NCI-H1105 (cell line): ENCODE measurements around the gene GAS2L3.
"Not testable (repeated sequence)": the region's sequence is repeated elsewhere in the genome, so short reads cannot be mapped to it uniquely, and the experiment has no call there.

ENCODE experiments used
- DNase-seq: peaks from one replicate; lab custom pipeline; 2025; lab: John Stamatoyannopoulos, UW

Gene GAS2L3

DNA sequence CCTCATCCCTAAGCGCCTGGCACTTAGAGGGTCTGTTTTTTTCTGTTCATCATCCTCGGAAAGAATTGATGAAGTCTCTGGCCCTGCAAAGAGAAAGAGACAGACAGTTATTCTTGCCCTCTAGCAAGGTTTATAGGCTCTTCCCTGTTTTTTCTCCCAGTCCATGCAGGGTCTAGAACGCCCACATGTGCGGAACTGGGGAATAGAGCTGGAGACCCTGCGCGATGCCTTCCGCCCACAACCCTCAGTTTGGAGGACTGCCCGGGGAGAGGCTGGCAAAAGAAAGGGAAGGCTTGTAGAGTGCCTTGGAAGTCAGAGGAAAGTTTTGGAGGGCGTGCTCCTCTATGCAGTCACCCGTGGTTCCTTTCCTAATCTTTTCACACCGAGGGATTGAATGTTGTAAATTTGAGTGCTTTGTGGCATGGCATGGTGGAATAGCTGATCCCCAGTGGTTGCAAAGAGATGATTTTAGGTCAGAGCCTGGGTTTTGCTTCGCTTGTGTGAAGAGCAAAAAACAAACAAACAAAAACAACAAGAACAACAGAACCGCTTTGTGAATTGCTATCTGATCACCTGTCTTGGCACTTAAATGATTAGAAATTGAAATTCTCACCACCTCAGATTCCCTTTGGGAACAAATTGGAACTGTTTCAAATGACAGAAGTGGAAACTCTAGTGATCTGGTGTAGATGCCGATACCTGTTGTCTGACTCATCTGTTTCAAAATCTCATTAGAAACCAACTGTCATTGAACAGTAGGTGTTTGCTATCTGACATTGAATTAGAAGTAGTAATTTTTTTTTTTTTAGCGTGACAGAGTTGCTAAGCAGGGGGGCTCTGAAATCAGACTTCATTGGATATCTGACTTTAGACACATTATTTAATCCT is 947 bp downstream of the GAS2L3 start:
- no peak for DNase-seq

DNA sequence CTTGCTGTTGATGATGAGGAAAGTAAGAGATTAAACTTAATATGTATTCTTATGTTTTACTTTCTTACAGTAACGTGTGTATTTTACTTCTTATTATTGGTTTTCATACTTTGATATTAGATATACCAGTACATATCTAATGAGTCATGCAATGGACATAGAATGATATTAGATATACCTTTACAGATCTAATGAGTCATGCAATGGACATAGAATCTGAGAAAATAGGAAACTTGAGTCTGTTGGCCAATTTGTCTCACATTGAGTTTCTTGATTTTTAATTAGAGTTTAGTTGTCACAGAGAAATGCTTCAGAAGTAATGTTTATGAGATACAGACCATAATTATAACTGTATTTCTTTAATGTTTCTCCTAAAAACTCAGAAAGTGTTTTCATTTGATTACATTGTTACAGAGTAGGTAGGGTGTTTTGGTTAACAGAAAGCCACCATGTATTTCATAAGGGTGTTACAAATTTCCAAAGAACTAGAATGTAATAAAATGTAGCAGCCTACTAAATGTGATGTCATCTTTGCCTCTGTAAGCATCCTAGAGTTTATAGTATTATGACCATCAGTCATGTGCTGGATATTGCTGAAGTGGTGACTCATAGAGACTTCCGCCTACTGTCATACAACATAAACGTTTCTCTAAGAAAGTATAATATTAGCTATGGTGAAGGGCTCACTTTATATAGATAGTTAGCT is 3.0 kb downstream of the GAS2L3 start:
- no peak for DNase-seq

GRCh38 chr12:100578923-100579322 is 5.4 kb downstream of the GAS2L3 start:
- DNase-seq, result no peak

GRCh38 chr12:100579844-100580243 is 6.4 kb downstream of the GAS2L3 start:
- DNase-seq, result no peak

GRCh38 chr12:100584256-100584655 is 10.8 kb downstream of the GAS2L3 start:
- no peak for DNase-seq

DNA sequence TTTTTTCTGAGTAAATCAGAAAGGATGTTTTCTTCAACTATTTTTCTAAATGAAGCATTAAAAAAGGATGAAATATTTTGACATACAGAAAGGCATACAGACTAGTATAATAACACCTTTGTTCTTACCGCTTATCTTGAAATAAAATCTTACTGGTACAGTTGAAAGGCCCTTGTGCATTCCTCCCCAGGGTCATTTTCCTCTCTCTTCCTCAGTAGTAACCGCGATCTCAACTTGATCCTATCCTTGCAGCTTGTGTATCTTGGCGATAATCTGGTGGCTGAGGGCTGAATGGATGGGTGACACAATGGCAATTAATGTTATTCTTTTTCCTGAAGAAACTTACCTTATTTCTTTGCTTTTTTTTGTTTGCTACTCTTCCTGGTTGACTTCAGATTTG is 18.5 kb downstream of the GAS2L3 start:
- no peak for DNase-seq

GRCh38 chr12:100593490-100593889 is 20.0 kb downstream of the GAS2L3 start:
- no peak for DNase-seq

DNA sequence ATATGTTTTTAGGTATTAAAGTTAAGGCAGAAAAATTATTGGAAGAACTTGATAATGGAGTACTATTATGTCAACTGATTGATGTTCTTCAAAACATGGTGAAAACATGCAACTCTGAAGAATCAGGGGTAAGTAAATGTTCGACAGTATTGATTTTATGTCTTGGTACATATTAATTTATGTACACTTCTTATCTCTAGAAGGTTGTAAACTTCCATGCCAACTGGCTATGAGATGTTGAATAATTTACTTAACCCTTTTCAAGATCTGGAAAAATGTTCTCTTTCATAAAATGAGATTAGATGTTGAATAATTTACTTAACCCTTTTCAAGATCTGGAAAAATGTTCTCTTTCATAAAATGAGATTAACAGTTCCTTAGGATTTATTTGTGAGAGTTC is 28.1 kb downstream of the GAS2L3 start:
- DNase-seq, result no peak

DNA sequence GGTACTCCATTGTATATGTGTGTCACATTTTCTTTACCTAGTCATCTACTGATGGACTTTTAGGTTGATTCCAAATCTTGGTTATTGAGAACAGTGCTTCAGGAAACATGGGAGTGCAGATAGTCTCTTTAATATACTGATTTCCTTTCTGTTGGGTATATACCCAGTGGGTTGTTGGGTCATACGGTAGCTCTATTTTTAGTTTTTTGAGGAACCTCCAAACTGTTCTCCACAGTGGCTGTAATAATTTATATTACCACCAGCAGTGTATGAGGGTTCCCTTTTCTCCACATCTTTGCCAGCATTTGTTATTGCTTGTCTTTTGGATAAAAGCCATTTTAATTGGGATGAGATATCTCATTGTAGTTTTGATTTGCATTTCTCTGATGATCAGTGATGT is 29.5 kb downstream of the GAS2L3 start:
- not testable (repeated sequence) for DNase-seq

- no peak for DNase-seq
Measured at GRCh38 chr12:100608776-100609175, 35.3 kb downstream of the GAS2L3 start.

- DNase-seq, result no peak
Measured at GRCh38 chr12:100610666-100611430, 37.4 kb downstream of the GAS2L3 start.

DNA sequence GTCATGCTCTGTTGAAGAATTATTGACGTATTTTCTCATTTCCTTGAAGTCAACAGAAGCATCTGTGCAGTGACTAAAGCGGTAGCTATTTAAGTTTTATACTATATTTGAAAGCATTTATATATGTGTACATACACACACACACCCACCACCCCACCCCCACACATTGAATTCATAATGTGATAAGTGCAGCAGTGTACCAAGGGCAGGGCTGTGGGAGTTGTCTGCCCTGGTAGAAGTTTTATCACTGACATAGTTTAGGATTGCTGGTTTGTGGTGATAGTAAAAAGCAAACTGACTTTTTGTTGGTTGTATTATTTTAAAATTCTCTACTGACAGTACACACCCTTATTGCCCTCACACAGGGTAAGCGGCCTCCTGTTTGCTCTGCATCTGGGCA is 39.1 kb downstream of the GAS2L3 start:
- no peak for DNase-seq

GRCh38 chr12:100624571-100624970 is 51.1 kb downstream of the GAS2L3 start:
- no peak for DNase-seq

DNA sequence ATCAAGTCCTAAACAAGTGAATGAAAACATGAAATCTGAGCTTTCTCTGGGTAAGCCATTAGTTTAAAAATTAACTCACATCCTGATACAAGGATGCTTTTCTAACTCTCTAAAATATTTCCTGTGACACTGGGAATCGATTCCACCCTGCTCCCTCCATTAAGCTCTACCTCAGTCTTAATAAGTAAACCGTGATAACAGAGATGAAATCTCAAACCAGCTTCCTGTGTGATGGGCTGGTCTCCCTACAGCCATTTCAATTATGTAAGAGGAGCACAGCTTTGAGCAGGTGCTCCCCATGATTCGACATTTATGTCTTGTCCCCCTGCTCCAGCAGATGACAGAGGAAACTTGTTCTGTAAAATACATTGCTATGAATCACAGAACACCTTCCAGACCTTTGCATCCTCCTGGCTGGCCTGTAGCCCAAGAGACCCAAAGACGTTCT is 59.0 kb downstream of the GAS2L3 start:
- no peak for DNase-seq

GRCh38 chr12:100633082-100633785 is 59.8 kb downstream of the GAS2L3 start:
- DNase-seq, result not testable (repeated sequence)

DNA sequence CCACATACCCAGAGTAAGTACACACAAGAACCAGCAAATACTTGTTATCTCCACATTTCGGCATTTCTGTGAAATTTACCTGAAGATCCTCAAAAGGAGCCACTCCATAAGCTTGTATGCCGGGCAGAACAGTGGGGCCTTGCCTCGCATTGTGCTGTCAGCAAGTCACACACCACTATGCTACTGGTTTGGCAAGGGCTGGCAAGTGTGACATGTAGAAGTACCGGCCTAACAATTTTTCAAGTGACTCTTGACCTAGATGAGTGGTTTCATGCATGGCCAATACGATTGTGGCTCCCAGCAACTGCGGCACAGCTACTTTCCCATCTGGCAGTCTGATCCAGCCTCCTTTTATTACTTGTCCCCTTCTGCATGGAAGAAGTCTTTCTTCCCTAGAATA is 69.8 kb downstream of the GAS2L3 start:
- no peak for DNase-seq

- no peak for DNase-seq
Measured at GRCh38 chr12:100646896-100647295, 73.4 kb downstream of the GAS2L3 start.

GRCh38 chr12:100651108-100651507 is 77.6 kb downstream of the GAS2L3 start:
- no peak for DNase-seq

DNA sequence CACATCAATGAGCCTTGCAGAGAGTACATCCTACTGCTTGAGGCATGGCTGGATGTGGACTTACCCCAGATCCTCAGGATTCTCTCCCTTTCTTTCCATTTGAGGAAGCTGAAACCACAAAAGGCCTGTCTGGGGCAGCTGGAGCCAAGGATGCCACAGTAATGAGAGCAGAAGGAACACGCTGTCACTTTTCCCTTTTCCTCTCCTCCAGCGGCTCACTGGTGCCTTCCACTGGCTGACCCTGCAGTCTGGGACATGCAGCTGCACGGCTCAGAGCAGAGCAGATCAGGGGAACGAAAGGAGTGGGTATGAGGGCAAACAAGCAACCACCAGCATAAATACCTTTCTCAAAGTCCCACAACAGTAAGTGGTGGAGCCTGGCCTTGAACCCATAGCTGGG is 78.2 kb downstream of the GAS2L3 start:
- DNase-seq, result no peak

DNA sequence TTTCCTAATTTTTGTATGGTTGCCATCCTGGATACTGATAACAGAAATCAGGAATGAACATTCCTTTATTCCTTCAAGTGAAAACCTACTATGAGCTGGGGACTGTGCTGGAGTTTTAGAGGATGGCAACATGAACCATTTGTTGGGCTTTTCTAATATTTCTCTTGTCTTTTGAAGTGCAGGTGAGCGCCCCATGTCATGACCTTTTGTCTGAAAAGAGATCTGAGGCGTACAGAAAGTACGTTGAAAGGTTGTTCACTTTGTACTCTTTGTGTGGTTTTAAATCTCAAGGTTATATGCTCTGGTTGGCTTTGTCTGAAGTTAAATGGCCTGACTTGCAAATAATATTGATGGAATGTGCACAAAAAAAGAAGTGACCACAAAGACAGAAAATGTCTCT is 79.0 kb downstream of the GAS2L3 start:
- DNase-seq, result no peak

DNA sequence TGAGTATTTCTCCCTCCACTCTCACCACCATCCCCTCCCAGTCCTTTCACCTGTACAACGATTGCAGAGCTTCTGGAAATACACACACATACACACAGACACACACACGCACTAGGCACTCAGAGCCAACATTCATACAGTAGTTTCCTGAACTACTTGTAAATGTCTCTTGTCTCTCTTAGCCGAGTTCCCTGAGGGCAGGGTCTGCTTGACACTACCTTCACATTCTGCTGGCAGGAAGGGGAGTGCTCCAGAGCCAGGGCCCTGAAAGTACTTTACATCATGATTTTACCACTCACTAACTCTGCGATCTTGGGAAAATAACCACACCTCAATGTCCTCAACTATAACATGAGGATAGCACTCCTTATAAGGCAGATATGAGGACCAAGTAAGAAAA is 82.7 kb downstream of the GAS2L3 start:
- DNase-seq, result no peak

DNA sequence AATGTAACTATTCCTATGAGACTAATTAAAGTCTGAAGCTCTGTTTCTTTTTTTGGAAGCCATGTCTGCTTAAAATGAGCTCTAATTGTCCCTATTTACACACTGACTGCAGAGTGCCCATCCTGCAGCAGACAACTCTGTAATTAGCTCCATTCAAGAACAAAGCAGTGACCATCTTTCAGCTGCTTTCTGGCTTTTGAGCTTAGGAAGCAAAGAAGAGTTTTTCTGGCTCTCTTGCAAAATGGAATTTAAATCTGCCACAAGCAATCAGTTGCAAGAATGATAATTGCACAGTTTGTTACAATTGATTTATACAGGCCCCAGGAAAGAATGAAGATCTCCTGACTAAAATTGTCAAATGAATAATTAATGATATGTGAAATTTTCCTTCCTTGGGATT is 83.4 kb downstream of the GAS2L3 start:
- DNase-seq, result peak; percentile 91
